Keratinocyte (primary cell): Measurements from ENCODE around the gene NCOA7.

ENCODE experiments used
- EZH2 ChIP-seq: IDR thresholded peaks from one replicate; pipeline ENCODE4 v1.6.1; 2012; ENCODE audit warnings: inconsistent platforms, mild to moderate bottlenecking, low read length, moderate library complexity
- TF ChIP-seq, protein P1 (sequence below), 3 experiments: IDR thresholded peaks in 1 of 3; conservative IDR thresholded peaks in 1 of 3; optimal IDR thresholded peaks in 1 of 3; 2 replicates in 2 of 3; 3 replicates in 1 of 3; pipeline versions ENCODE3 to v1.5.1; 2011; ENCODE audit warnings: low read length in 3 of 3, mild to moderate bottlenecking in 3 of 3, moderate library complexity in 2 of 3, control low read depth in 1 of 3, inconsistent platforms in 1 of 3; ENCODE audit not compliant: insufficient read depth in 2 of 3; ENCODE audit errors: extremely low read depth in 1 of 3

- TF ChIP-seq, protein P1, sequence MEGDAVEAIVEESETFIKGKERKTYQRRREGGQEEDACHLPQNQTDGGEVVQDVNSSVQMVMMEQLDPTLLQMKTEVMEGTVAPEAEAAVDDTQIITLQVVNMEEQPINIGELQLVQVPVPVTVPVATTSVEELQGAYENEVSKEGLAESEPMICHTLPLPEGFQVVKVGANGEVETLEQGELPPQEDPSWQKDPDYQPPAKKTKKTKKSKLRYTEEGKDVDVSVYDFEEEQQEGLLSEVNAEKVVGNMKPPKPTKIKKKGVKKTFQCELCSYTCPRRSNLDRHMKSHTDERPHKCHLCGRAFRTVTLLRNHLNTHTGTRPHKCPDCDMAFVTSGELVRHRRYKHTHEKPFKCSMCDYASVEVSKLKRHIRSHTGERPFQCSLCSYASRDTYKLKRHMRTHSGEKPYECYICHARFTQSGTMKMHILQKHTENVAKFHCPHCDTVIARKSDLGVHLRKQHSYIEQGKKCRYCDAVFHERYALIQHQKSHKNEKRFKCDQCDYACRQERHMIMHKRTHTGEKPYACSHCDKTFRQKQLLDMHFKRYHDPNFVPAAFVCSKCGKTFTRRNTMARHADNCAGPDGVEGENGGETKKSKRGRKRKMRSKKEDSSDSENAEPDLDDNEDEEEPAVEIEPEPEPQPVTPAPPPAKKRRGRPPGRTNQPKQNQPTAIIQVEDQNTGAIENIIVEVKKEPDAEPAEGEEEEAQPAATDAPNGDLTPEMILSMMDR (optimal IDR thresholded peaks at IDR 0.05 in 1 of 3, IDR thresholded peaks at IDR 0.05 in 1 of 3, conservative IDR thresholded peaks at IDR 0.05 in 1 of 3; ENCODE audit: extremely low read depth in 1 of 3, insufficient read depth in 2 of 3, low read length in 3 of 3), result no peak
- TF ChIP-seq EZH2, result no peak
Measured at GRCh38 chr6:125842091-125842626, 51.4 kb downstream of the NCOA7 start.
